HG03066 (cell line): ENCODE results near the gene PPFIA4.

Source experiments
- ATAC-seq: cut with Tn5 transposase; IDR thresholded peaks from one replicate; pipeline ENCODE4 v1.9.1; 2021; ENCODE audit warnings: low read depth; ENCODE audit not compliant: unreplicated experiment

Gene PPFIA4

DNA sequence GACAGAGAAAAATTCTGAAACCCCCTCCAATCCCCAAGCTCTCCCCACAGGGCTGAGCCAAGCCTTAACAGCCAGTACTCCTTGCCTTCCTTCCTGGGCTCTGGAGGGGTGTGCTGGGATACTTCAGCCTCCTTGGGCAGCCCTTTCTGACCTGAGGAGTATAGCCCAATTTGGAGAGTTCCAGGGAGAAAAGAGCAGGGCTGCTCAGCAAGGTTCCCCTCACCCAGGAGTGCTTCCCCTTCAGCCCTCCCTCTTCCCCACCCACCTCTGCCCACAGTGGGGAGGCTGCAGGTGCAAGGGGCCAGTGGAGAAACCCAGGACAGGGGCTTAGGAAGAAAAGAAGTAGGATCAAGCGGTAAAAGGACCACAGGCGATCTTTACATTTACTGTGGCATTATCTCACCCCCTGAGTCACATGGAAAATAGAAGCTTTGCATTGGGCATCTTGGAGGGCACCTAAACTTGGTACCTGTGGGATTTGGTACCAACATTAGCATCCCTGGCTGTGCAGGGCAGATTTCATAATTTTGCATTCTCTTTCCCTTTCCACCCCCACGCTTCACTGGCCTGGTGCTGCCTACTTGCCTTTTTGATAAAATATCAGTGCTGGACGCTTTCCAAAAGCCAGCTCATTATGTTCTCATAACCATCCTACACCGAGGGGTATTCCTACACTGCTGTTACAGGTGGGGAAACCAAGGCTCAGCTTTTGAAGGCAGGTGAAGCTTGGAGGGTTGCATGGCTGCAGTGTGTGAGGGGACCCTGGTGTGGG, 98.4 kb downstream of the PPFIA4 start:
- no peak for ATAC-seq

DNA sequence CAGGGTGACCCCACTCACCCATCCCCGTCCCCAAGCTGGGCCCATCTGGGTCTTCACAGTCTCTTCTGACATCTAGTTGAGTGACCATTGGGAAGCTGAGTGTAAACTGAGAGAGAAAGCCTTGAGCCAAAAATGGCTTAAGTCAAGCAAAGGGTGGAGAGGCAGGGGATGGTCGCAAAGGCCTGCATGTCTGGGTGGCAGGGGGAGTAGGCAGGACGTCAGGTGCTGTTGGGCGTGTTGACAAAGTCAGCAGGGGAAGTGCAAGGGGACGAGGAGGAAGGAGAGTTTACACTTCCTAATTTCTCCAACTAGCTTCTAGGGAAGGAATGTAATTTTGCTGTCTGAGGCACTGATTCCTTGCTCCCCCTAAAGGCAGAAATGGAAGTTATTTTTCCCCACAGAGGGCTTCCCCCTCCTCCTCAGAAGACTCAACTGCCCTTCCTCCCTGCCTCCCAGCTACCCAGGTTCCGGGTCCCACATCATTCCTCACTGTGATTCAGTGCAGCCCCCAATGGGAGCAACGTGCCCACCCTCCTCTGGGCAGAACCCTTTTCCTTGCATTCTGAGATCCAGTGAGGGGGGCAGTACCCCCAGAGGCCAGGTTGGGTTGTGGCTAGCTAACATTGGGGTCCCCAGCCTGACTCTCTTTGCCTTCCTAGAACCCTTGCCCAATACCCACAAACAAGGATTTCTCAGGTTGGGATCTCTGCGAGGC, 100.0 kb downstream of the PPFIA4 start:
- no peak for ATAC-seq

DNA sequence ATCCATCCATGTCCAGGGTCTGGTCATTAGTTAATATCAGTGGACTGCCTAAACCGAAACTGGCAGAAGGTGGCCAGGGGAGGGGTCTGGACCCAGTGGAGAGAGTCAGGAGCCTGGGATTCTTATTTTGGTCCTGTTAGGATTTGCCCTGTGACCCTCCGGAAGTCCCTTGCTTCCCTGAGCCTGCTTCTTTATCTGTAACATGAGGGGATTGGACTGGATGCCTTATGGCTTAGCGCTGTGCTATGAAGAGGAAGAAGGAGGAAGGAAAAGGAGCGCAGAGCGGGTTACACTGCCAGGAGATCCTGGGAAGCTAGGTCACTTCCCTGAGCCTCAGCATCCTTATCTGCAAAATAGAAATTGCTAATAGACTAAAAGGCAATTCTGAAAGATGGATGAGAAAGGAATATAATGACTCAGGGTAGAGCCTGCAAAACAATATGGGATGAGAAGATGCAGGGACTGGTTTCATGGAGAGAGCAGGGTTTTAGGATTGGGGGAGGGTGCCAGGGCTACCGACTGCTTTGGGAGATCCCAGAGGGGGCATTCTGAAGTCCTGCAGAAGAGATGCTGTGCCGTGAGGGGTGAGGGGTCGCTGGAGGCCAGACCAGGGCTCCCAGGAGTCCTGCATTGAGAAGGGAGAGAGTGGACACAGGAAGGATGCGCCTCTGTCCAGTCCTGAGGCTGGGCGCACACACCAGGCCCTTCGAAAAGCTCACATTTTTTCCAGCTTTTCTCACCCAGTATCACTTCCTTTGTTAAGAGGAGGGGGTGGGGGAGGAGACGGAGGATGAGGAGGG, 100.8 kb downstream of the PPFIA4 start:
- no peak for ATAC-seq

DNA sequence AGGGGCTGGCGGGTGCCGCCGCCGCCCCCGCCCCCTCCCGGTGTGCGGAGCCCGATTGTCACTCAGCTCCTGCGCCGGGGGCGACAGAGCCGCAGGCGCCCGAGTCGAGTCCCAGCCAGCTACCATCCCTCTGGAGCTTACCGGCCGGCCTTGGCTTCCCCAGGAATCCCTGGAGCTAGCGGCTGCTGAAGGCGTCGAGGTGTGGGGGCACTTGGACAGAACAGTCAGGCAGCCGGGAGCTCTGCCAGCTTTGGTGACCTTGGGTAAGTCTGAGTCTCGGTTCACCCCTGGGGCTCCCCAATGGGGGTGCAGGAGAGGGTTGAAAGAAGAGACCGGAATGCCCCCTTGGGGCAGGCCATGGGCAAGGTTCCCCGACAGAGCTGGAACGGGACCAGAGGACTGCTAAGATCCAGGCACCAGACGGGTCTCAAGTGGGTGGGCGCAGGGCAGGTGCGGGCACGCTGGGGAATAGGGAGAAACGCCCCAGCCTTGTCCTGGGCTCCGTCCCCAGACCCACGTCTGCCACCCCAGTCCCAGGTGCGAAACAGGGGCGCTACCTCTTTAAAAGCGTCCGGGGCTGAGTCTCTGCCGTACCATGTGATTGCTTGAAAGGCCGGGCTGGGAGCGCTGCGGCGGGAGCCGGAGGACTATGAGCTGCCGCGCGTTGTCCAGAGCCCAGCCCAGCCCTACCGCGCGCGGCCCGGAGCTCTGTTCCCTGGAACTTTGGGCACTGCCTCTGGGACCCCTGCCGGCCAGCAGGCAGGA, 101.6 kb downstream of the PPFIA4 start, which contains the start of gene ADORA1:
Gene ADORA1 (plus strand): TSS at position 61 of the 765 bp plus-strand sequence. CDS start 1,116 bp downstream, outside the sequence.
- ATAC-seq, result no peak

DNA sequence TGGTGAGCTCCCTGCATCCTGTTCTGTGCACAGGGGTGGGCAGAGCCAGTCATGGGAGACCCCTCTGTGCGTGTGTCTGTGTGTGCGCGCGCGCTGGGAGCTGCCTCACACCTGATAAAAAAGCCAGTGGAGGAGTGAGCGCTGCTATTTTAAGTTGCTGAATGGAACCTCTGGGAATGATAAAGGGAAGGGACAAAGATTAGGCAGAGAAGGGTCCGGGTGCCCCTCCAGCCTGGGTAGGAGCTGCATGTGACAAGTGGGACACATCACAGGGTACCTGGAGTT, 102.1 kb downstream of the PPFIA4 start:
- no peak for ATAC-seq
